ENCODE measurements around the gene AUNIP.

- TF ChIP-seq EZH2 (IDR thresholded peaks at IDR 0.05; ENCODE audit: insufficient read depth, poor library complexity, severe bottlenecking) = no peak
- TF ChIP-seq EZH2phosphoT487 (IDR thresholded peaks at IDR 0.05; ENCODE audit: insufficient read depth, low read depth) = no peak
These were observed 49.8 kb upstream of the AUNIP start for GRCh38 chr1:25909040-25909439.

All from GM23248 (cell line).